ENCODE results near the gene SCUBE1. TPM values are rescaled to one million over a fixed set of nuclear protein-coding genes. Genes with fewer than 3 reads are reported as not detected.
A peak's percentile ranks its signal among the peaks of the same experiment; 100 is the strongest.

SCUBE1 gene
- total and polyA plus RNA-seq, 2 experiments from 2014 or later: 0.81 to 3.2 TPM

GRCh38 chr22:43198126-43198525 is 145.0 kb downstream of the SCUBE1 start:
- no peaks in the 10 kb centered on the region for H3K79me2 ChIP-seq (replicated peaks; ENCODE audit: insufficient read depth)
- no peak for ATAC-seq

GRCh38 chr22:43197271-43197941 is 145.8 kb downstream of the SCUBE1 start:
- no peaks in the 10 kb centered on the region for H3K79me2 ChIP-seq (replicated peaks; ENCODE audit: insufficient read depth)
- H3K36me3 ChIP-seq (ENCODE audit: insufficient read depth): no peaks in the 10 kb centered on the region
- peaks cover 11% of the 10 kb centered on the region for H3K27me3 Mint-ChIP-seq (ENCODE audit: insufficient read depth, low read depth, poor library complexity)
- no peak overlapping the region for H3K27ac Mint-ChIP-seq
- H3K27ac ChIP-seq (ENCODE audit: low read depth): no peak overlapping the region
- no peaks in the 10 kb centered on the region for H3K9me3 Mint-ChIP-seq
- no peaks in the 10 kb centered on the region for H3K36me3 Mint-ChIP-seq (ENCODE audit: low read depth)
- H3K4me2 ChIP-seq: no peak overlapping the region
- H3K27me3 ChIP-seq (ENCODE audit: insufficient read depth): no peaks in the 10 kb centered on the region
- no peaks in the 10 kb centered on the region for H3K4me1 ChIP-seq (ENCODE audit: insufficient read depth)
- H2AFZ ChIP-seq: no peak overlapping the region
- no peaks in the 10 kb centered on the region for H3K9me2 ChIP-seq (ENCODE audit: insufficient read depth)
- 0 out of 2 replicates have a peak, but pooled peaks cover 4% of the 10 kb centered on the region for H3F3A ChIP-seq (replicated peaks; ENCODE audit: low read depth)
- H3K4me3 Mint-ChIP-seq: no peak overlapping the region
- ATAC-seq (peak; percentile 57), DNase-seq (ENCODE audit: low spot score) (no peak)
- no peak overlapping the region for H3K4me3 ChIP-seq
- H3K4me1 Mint-ChIP-seq: no peaks in the 10 kb centered on the region; the same call in 2 of the 3 replicates
- no peaks in the 10 kb centered on the region for H4K20me1 ChIP-seq (replicated peaks; ENCODE audit: insufficient read depth)
- TF ChIP-seq ZNF114 (CRISPR knock-in tag; IDR thresholded peaks at IDR 0.05) (no peak), ETS1 (IDR thresholded peaks at IDR 0.05) (no peak), STAT1 (IDR thresholded peaks at IDR 0.05; ENCODE audit: unreplicated experiment) (no peak), CTCF (conservative IDR thresholded peaks at IDR 0.05; ENCODE audit: low read depth in 2 of 2) (no peak), CREB1 (CRISPR knock-in tag; IDR thresholded peaks at IDR 0.05; ENCODE audit: low read depth) (no peak), ZNF331 (CRISPR knock-in tag; IDR thresholded peaks at IDR 0.05; ENCODE audit: low read depth) (no peak), REST (IDR thresholded peaks at IDR 0.05; ENCODE audit: unreplicated experiment) (no peak), ZNF462 (CRISPR knock-in tag; IDR thresholded peaks at IDR 0.05) (no peak)

More at GRCh38 chr22:43198126-43198525, 145.0 kb downstream of the SCUBE1 start:
- H3K4me3 ChIP-seq: no peak overlapping the region
- H3K4me1 ChIP-seq (ENCODE audit: insufficient read depth): no peaks in the 10 kb centered on the region; the same call in 1 of the 2 replicates
- no peak for TF ChIP-seq POLR2AphosphoS5 (IDR thresholded peaks at IDR 0.05; ENCODE audit: low read depth)
- Mint-ChIP-seq H3K4me3 (no peak overlapping the region), H3K4me1 (peaks cover 7% of the 10 kb centered on the region), H3K27ac (no peak overlapping the region), H3K27me3 (ENCODE audit: insufficient read depth, low read depth, poor library complexity) (peaks cover 14% of the 10 kb centered on the region), H3K36me3 (ENCODE audit: low read depth) (no peaks in the 10 kb centered on the region), H3K9me3 (no peaks in the 10 kb centered on the region; the same call in 2 of the 3 replicates)
- H3K27ac ChIP-seq (ENCODE audit: low read depth): no peak overlapping the region
- H3K36me3 ChIP-seq (ENCODE audit: insufficient read depth): no peaks in the 10 kb centered on the region
- H4K20me1 ChIP-seq (replicated peaks; ENCODE audit: insufficient read depth): no peaks in the 10 kb centered on the region
- H2AFZ ChIP-seq: no peak overlapping the region
- no peak for DNase-seq (ENCODE audit: low spot score)
- H3K9me2 ChIP-seq (ENCODE audit: insufficient read depth): no peaks in the 10 kb centered on the region
- H3K4me2 ChIP-seq: no peak overlapping the region
- no peaks in the 10 kb centered on the region for H3K27me3 ChIP-seq (ENCODE audit: insufficient read depth)
- H3F3A ChIP-seq (replicated peaks; ENCODE audit: low read depth): 0 out of 2 replicates have a peak, but pooled peaks cover 4% of the 10 kb centered on the region
